ENCODE measurements around the gene SECTM1.

SECTM1 gene

GRCh38 chr17:82354804-82355308 is 21.3 kb upstream of the SECTM1 start:
- no peaks in the 10 kb centered on the region for H3K36me3 ChIP-seq (ENCODE audit: control insufficient read depth, insufficient read depth, low read length)
- no peaks in the 10 kb centered on the region for H3K9me3 ChIP-seq (ENCODE audit: control insufficient read depth, low read length)
- H3K4me1 ChIP-seq, result no peaks in the 10 kb centered on the region
- H2AFZ ChIP-seq, result no peak overlapping the region
- H3K4me2 ChIP-seq (ENCODE audit: low read length), result no peak overlapping the region
- no peak overlapping the region for H3K4me3 ChIP-seq (ENCODE audit: low read depth, low read length)
- no peaks in the 10 kb centered on the region for H3K79me2 ChIP-seq
- H3K9ac ChIP-seq, result no peak overlapping the region
- H3K27me3 ChIP-seq (ENCODE audit: control insufficient read depth, insufficient read depth, low read length), result no peaks in the 10 kb centered on the region
- H3K27ac ChIP-seq, result no peak overlapping the region
- TF ChIP-seq, protein P1, sequence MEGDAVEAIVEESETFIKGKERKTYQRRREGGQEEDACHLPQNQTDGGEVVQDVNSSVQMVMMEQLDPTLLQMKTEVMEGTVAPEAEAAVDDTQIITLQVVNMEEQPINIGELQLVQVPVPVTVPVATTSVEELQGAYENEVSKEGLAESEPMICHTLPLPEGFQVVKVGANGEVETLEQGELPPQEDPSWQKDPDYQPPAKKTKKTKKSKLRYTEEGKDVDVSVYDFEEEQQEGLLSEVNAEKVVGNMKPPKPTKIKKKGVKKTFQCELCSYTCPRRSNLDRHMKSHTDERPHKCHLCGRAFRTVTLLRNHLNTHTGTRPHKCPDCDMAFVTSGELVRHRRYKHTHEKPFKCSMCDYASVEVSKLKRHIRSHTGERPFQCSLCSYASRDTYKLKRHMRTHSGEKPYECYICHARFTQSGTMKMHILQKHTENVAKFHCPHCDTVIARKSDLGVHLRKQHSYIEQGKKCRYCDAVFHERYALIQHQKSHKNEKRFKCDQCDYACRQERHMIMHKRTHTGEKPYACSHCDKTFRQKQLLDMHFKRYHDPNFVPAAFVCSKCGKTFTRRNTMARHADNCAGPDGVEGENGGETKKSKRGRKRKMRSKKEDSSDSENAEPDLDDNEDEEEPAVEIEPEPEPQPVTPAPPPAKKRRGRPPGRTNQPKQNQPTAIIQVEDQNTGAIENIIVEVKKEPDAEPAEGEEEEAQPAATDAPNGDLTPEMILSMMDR (IDR thresholded peaks at IDR 0.05), result no peak

DNA sequence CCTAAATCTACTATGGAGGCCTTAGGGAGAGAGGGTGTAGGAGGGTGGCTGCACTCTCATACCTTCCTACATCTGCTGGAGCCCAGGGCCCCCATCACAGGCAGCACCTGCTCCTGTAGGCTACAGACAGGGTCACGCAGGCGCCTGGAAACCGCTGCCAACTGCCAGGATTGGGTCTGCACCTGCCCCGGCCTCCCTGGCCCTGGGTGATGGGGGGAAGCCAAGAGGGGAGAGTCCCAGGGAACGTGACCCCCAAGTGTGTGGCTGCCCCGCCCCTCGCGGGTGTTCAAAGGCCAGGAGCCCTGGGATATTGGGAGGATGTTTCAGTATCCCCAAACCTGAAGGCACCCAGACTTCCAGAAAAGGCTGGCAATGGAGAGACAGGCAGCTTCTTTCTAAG is 19.9 kb upstream of the SECTM1 start:
- Histone ChIP-seq H3K4me1 (no peaks in the 10 kb centered on the region), H3K4me3 (ENCODE audit: low read depth, low read length) (no peak overlapping the region), H3K4me2 (ENCODE audit: low read length) (no peak overlapping the region), H3K9ac (no peak overlapping the region), H3K79me2 (no peaks in the 10 kb centered on the region), H3K36me3 (ENCODE audit: control insufficient read depth, insufficient read depth, low read length) (no peaks in the 10 kb centered on the region), H3K27me3 (ENCODE audit: control insufficient read depth, insufficient read depth, low read length) (no peaks in the 10 kb centered on the region), H2AFZ (no peak overlapping the region), H3K27ac (no peak overlapping the region), H3K9me3 (ENCODE audit: control insufficient read depth, low read length) (no peaks in the 10 kb centered on the region)
- TF ChIP-seq, protein P1 (IDR thresholded peaks at IDR 0.05), result no peak

DNA sequence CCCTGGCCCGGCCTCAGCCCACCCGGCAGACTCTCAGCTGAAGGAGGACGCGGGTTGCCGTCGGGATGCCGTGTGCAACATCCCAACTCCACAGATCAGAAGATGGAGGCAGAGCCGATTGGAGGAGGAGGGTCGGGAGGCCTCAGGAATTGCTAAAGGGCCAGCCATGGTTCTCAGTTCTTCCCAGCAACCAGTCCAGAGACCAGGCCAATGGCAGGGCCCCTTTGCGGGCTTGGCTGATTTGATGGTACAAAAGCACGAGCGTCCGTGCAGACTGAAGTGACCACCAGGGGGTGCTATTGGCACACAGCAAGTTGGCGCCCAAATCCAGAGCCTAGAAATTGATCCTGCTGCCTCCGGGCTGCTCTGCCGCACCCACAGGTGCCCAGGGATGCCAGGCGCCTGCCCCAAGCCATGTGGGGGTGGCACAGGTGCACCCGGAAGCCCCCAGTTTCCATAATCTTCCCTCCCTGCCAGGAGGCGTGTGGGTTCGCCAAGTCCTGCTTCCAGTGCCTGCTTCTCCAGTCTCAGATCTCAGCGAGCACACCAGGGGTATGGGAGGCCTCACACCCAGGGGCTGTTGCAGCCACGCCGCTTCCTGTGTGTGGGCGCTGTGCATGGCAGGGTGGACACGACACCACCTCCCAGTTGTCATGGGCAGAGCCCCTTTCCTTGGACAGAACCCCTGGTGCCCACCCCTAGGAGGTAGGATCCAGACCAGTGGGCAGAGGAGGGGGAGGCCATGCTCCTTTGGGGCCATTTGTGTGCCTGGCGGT is 18.3 kb upstream of the SECTM1 start:
- no peak overlapping the region for H3K27ac ChIP-seq
- H3K36me3 ChIP-seq (ENCODE audit: control insufficient read depth, insufficient read depth, low read length), result no peaks in the 10 kb centered on the region
- H3K4me2 ChIP-seq (ENCODE audit: low read length), result no peak overlapping the region
- H3K9me3 ChIP-seq (ENCODE audit: control insufficient read depth, low read length), result no peaks in the 10 kb centered on the region
- H3K27me3 ChIP-seq (ENCODE audit: control insufficient read depth, insufficient read depth, low read length), result no peaks in the 10 kb centered on the region
- H3K9ac ChIP-seq, result no peak overlapping the region
- H3K4me1 ChIP-seq, result no peaks in the 10 kb centered on the region
- H3K4me3 ChIP-seq (ENCODE audit: low read depth, low read length), result no peak overlapping the region
- H3K79me2 ChIP-seq, result no peaks in the 10 kb centered on the region
- TF ChIP-seq, protein P1 (IDR thresholded peaks at IDR 0.05), result peak; percentile 95
- peak overlapping the region; percentile 40 for H2AFZ ChIP-seq

GRCh38 chr17:82351254-82351712 is 17.7 kb upstream of the SECTM1 start:
- Histone ChIP-seq H3K27me3 (ENCODE audit: control insufficient read depth, insufficient read depth, low read length) (no peaks in the 10 kb centered on the region), H3K4me3 (ENCODE audit: low read depth, low read length) (no peak overlapping the region), H3K9me3 (ENCODE audit: control insufficient read depth, low read length) (no peaks in the 10 kb centered on the region), H3K4me2 (ENCODE audit: low read length) (no peak overlapping the region), H2AFZ (no peak overlapping the region), H3K9ac (no peak overlapping the region), H3K36me3 (ENCODE audit: control insufficient read depth, insufficient read depth, low read length) (no peaks in the 10 kb centered on the region), H3K27ac (no peak overlapping the region), H3K4me1 (no peaks in the 10 kb centered on the region), H3K79me2 (no peaks in the 10 kb centered on the region)
- TF ChIP-seq, protein P1 (IDR thresholded peaks at IDR 0.05), result no peak
